GM19397 (cell line): Measurements from ENCODE around the gene PIK3R3.
"Not testable (repeated sequence)": the region's sequence is repeated elsewhere in the genome, so short reads cannot be mapped to it uniquely, and the experiment has no call there.

Source experiments
- ATAC-seq: cut with Tn5 transposase; IDR thresholded peaks from one replicate; pipeline ENCODE4 v1.9.1; 2021; ENCODE audit warnings: mild to moderate bottlenecking, moderate library complexity; ENCODE audit not compliant: unreplicated experiment

PIK3R3 gene

DNA sequence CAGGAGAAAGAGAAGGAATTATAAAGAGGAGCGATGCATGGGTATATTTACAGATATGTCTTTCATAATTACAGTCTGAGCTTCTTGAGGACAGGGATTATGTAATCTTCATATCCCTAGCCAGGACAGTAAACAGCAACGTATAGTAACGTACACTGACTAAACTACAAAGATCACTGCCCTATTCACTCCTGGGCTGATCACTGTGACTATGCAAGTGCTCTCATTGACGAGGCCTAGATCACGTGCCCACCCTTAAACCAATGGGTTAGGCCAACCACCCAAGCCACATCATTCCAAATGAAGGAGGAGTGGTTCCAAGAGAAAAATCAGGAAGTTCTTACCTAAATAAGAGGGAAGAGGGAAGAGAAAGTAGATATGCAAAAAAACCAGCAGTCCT is 18.5 kb downstream of the PIK3R3 start:
- no peak for ATAC-seq

DNA sequence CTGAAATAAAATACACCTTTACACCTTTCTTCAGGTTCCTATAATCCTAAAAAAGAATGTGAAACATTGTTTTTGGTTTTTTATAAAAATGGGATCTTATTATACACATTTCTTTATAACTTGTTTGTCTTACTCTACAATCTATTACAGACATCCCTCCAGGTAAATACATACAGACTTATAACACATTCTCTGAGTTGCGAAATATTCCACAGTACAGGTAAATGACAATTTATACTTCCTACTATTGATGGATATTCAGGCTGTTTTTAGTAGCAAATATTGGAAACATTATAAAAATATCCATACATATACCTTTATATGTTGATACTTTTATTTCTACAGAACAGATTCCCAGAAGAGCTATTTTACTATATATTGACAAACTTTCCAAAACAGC is 20.3 kb downstream of the PIK3R3 start:
- no peak for ATAC-seq

DNA sequence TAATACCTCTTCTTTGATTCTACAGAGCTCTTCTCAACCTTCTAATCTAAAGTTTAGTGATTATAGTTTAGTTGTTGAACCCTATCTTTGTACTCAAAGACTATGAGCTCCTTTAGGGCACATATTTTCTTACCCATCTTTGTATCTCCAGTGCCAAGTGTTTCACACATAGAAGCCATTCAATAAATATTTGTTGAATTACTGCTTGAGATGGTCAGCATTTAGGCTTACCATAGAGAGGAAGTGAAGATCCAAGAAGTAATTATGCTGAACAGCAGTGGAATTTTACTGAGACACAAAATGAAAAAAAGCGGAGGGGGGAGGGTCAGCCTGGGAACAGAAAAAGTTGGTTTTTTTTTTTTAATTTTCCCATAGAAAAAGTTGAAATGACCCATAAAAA is 21.9 kb downstream of the PIK3R3 start:
- no peak for ATAC-seq

DNA sequence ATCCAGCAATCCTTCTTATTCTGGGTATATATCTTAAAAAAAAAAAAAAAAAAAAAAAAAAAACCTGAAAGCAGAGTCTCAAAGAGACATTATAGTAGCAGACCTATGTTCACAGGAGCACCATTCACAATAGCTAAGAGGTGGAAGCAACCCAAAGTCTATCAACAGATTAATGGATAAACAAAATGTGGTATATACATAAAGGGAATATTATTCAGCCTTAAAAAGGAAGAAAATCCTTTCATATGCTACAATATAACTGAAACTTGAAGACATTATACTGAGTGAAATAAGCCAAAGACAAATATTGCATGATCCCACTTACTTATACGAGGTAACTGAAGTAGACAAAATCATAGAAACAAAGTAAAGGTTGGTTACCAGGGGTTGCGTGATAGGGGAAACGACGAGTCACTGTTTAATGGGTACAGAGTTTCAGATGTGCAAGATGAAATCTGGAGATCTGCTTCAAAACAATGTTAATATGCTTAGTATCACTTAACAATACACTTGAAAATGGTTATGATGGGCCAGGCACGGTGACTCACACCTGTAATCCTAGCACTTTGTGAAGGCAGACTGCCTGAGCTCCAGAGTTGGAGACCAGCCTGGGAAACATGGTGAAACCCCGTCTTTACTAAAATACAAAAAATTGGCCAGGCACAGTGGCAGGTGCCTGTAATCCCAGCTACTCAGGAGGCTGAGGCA is 29.5 kb downstream of the PIK3R3 start:
- no peak for ATAC-seq

DNA sequence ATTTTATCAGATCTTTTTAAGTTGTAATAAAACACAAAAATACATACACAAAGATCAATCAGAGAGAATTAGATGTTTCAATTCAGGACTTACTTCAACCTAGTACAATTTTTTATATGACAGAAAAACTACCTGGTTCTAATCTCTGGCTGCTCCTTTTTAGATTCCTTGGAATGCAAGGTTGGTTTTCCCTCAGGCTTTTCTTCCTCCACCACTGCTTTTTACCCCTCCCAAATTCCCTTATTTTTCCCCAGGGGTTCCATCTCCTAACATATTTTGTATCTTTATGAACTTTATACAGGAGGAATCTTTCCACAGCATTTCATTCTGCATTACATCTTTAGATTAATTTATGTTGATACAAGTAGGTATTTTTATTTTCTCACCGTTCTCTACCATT is 33.2 kb downstream of the PIK3R3 start:
- ATAC-seq: no peak

DNA sequence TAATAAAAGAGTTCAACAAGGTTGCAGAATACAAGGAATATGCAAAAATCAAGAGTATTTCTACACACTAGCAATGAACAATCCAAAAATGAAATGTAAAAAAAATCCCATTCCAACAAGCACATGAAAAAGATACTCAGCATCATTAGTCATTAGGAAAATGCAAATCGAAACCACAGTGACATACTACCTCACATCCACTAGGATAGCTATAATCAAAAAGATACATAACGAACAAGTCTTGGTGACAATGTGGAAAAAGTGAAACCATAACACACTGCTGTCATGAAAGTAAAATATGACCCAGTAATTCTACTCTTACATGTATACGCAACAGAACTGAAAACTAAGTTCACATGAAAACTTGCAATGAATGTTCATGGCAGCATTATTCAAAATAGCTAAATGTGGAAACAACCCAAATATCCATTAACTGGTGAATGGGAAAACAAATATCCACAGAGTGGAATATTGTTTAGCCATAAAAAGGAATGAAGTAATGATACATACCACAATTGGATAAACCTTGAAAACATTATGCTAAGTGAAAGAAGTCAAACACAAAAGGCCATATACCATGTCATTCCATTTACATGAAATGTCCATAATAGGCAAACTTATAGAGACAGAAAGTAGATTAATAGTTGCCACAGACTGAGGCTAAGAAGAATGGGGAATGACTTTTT is 34.3 kb downstream of the PIK3R3 start:
- no peak for ATAC-seq

DNA sequence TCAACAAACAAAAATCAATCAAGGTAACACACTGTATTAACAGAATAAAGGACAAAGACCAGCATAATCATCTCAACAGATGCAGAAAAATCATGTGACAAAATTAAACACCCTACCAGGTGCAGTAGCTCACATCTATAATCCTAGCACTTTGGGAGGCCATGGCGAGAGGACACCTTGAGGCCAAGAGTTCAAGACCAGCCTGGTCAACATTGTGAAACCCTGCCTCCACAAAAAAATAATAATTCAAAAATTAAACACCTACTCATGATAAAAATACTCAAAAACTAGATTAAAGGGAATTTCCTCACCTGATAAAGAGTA is 35.3 kb downstream of the PIK3R3 start:
- no peak for ATAC-seq

DNA sequence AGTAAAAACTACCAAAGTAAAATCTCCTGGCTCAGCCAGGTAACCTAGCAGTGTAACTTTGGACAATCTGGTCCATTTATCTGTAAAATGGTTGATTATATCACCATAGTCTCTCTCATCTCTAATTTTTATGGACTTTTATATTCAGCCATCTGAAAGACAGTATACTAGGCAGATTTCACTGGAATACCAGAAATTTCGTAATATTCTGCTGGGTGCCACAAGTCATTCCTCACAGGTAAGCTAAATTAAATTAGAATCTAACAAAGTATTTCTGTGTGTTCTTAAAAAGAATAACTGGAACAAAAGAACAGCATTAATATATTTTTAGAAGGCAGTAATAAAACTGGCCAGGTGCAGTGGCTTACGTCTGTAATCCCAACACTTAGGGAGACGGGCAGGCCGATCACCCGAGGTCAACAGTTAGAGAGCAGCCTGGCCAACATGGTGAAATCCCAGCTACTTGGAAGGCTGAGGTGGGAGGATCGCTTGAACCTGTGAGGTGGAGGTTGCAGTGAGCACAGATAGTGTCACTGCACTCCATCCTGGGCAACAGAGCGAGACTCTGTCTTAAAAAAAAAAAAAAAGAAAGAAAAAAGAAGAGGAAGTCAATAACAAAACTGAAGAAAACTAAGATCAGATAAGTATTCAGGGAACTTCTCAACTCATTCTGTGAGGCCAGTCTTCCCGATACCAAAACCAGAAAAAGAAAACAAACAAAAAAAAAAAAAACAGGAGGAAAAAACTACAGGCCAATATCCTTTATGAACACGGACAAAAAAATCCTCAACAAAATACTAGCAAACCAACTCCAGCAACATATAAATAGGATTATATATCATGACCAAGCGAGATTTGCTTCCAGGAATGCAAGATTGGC is 35.9 kb downstream of the PIK3R3 start:
- ATAC-seq: no peak

DNA sequence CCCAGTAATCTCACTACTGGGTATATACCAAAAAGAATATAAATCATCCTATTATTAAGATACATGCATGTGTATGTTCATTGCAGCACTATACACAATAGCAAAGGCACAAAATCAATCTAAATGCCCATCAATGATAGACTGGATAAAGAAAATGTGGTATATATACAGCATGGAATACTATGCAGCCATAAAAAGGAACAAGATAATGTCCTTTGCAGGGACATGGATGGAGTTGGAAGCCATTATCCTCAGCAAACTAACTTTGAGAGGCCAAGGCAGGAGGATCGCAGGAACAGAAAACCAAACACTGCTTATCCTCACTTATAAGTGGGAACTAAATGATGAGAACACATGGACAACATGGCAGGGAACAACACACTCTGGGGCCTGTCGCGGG is 37.3 kb downstream of the PIK3R3 start:
- not testable (repeated sequence) for ATAC-seq

DNA sequence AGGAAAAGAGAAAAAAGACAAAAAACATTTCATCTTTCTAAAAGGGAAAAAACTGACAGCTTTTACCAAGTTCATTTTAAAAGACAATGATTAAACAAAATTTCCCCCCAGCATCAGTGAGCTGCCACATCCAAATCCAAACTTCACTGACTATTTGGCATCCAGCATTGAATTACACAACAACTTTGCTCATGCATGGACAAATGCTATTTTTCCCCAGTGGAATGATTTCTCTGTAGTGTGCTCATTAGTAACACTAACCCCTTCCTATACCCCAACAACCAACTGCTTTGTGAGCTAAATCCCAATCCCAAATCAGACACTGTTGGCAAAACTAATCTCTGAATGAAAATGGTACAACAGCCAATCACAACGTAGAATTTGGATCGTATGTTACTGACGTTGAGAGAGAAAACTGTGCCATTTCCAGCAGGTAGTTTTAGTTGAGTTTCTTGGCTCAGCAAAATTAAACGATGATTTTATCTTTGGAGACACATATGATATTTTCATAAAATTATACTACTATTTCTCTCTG is 37.9 kb downstream of the PIK3R3 start:
- no peak for ATAC-seq

DNA sequence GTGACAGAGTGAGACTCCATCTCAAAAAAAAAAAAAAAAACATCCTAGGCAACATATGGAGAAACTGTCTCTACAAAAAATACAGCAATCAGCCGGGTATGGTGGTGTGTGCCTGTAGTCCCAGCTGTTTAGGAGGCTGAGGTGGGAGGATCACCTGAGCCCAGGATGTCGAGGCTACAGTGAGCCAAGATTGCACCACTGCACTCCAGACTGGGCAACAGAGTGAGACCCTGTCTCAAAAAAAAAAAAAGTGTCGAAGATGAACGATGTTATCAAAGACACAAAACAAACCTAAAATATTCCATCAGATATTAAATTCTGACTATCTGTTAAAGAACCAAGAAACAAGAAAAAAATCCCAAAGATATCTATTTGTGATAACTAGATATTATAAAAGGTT is 38.6 kb downstream of the PIK3R3 start:
- ATAC-seq: not testable (repeated sequence)

DNA sequence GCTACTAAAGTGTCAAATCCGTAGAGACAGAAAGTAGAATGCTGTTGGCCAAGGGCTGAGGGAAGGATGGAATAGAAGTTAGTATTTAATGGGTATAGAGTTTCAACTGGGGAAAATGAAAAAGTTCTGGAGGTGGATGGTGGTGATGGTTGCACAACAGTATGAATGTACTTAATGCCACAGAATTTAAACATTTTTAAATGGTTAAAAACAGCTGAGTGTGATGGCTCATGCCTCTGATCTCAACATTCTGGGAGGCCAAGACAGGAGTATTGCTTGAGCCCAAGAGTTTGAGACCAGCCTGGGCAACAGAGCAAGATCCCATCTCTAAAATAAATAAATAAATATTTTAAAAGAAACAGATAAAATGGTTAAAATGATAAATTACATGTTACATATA is 44.5 kb downstream of the PIK3R3 start:
- ATAC-seq: no peak

DNA sequence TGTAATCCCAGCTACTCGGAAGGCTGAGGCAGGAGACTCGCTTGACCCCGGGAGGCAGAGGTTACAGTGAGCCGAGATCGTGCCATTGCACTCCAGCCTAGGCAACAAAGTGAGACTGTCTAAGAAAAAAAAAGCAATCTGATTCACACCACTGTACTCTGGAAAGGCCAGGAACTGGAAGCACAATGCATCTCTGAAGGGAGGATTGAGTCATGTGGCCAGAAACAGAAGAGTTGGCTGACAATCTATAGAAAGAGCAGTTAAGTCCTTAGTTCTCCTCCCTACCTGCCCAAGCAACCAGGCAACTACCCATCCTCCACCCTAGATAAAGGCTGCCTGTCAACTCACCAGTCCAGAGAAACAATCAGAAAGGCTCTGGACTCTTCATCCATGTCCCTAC is 45.9 kb downstream of the PIK3R3 start:
- no peak for ATAC-seq

DNA sequence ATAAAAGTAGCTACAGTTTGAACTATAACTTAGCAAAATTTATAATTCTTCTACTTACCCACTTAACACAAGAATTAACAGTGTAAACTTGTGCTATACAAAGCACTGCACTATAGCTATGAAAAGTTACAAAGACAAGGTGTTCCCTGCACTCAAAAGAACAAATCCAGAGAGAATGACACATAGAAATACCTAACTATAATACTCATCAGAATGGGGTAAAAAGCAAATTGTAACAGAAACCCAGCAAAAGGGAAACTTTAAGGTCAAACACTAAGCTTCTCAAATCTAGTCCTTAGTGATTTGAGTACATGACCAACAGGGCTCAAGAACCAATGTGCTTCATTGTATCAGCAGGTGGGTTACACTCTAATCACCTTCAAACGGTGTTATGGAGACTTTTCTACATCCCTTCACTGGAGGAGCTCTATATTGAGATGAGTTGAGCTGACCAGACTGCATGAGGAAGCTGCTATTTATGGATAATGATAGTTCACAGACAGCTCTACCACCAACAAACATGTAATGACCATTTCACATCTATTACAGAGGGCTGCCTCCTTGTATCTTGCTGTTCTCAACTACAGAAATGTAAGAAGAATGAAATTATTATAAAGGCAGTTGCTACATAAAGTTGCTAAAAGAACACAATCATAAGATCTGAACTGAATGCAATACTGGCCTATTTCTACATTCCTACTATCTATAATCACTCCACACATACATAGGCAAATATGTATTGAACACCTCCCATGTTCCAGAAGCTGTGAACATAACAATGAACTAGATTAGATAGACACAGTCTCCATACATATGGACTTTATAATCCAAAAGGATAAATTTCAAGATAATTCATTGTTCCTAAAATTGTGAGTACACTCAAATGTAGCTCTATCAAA is 47.6 kb downstream of the PIK3R3 start:
- ATAC-seq: no peak

DNA sequence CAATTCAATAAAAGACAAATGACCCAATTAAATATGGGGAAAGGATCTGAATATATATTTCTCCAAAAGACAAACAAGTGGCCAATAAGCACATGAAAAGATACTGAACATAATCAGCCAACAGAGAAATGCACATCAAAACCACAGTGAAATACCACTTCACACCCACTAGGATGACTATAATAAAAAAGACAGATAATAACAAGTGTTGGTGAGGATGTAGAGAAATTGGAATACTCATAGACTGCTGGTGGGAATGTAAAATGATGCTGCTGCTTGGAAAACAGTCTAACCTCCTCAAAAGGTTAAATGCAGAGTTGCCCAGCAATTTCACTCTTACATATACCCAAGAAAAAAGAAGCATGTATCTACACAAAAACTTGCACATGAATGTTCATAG is 48.9 kb downstream of the PIK3R3 start:
- no peak for ATAC-seq

DNA sequence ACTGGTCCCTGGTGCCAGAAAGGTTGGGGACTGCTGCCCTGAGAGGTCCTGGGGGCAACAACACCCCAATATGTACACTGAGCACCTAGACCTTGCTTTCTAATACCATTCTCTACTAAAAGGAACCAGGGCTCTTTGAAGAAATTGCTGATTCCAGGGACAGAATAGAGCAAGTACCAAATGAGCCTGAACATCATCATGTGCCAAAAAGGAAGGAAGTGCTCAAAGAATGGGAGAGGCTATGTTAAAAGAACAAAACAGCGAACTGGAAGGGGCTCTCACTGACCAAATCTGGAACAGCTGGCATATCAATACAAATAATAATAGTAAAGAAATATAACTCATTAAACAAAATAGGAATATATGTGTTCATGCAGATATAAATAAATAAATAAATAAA is 50.8 kb downstream of the PIK3R3 start:
- no peak for ATAC-seq

DNA sequence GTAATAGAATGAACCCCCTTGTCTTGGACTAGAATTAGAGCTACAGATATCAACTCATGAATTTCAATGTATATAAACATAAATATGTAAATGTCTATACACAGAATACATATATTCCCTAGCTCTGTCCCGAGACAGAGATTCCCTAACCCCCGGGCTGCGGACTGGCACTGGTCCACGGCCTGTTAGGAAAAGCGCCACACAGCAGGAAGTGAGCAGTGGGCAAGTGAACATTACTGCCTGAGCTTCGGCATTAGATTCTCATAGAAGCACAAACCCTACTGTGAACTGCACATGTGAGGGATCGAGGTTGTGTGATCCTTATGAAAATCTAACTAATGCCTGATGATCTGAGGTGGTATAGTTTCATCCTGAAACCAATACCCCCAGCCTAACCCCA is 51.2 kb downstream of the PIK3R3 start:
- ATAC-seq: no peak

DNA sequence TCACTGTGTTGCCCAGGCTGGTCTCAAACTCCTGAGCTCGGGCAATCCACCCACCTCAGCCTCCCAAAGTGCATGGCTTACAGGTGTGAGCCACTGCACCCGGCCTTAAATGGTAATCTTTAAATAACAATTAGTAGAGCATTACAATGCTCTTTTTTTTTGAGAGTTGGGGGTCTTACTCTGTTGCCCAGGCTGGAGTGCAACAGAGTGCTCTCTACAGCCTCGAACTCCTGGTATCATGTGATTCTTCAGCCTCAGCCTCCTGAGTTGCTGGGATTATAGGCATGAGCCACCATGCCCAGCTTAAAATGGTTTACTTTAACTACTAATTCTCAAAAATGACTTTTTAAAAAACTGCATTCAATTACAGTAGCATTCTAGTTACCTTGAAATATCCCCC is 52.2 kb downstream of the PIK3R3 start:
- no peak for ATAC-seq

DNA sequence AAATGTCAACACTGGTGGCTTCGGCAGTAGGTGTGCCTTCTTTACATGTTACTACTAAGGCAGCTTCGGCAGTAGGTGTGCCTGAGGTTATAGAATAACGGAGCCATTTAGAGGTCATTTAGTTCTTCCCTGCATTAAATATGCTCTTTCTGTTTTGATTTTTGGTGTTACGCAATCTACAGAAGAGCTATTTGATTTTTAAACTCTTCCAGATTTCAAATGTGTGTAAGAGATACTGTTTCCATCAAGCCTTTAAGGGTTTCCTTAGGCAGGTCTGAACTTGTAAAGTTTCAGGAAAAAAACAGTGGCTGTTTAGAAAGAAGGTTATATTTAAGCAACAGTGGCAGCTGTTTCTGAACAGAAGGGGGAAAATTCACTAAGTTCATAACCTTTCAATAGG is 54.8 kb downstream of the PIK3R3 start:
- ATAC-seq: no peak

DNA sequence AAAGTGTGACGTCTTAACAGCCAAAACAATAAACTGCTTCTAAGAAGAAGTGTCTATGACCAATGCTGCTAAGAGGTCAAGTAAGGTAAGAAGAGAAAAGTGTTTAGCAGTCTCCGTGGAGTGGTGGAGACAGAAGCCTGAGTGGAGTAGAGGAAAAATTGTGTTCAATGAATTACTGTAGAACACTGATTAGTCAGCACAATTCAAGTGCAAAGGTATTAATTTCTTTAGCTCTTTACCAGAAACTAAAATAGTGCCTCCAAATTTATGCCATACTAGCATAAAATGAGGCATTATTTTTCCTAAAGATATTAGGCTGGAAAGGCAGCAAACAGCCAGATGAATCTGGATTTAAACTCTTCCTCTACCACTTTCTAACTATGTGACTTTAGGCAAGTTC is 56.1 kb downstream of the PIK3R3 start:
- no peak for ATAC-seq

DNA sequence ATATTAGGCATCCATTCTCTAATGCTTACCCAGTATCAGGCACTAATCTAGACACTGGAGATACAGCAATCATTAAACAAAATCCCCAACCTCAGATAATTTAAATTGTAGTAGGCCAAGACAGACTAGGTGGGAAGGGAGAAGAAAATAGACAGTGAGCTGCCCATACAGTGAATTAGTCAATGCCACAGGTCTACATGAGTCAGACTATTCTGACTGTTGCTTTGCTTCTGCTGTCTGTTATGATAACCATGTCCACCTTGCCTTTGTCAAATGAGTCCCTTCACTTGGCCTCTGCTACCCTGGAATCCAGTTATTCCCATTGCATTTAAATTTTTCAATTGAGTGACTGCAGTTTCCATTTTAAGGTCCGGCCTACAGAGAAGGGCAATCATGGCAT is 59.5 kb downstream of the PIK3R3 start:
- no peak for ATAC-seq
